K562 (cell line): ENCODE measurements around the gene PNMA8B. TPM values are rescaled to one million over a fixed set of nuclear protein-coding genes. Genes with fewer than 3 reads are reported as not detected.

Source experiments
- ATAC-seq: fragments of 200-7000 bp; cut with Tn5 transposase; 3 replicates; pipeline ENCODE4 v1.9.1; 2020; ENCODE audit warnings: moderate library complexity
- BruUV-seq: library from RNA; stranded (reverse); fragments of 400-500 nt; replicated peaks from 2 replicates; lab custom pipeline; 2021; lab: Mats Ljungman, UMichigan
- CTCF ChIA-PET: fragments of 300-600 bp; formaldehyde crosslinking; extraction: SDS; loops from one replicate; lab custom pipeline; 2021; ENCODE audit warnings: low intra/inter-chr PET ratio; lab: Yijun Ruan, JAX
- POLR2A ChIA-PET: fragments of 300-600, 350-650 bp; sonication (Branson Sonifier 250); formaldehyde crosslinking; extraction: SDS; loops from one replicate; lab custom pipeline; 2021; ENCODE audit warnings: antibody characterized with exemption, inconsistent platforms; lab: Yijun Ruan, JAX
- DNase-seq, 4 experiments: peaks; one replicate each; pipeline versions ENCODE4 v3.0.0 to v3.0.0-alpha.2; 2011 to 2018; ENCODE audit warnings: low spot score in 3 of 4, mixed read lengths in 3 of 4; ENCODE audit errors: extremely low read depth in 1 of 4
- FAIRE-seq: peaks from 2 replicates; lab custom pipeline; 2011; peaks lifted over from hg19 to GRCh38; lab: Jason Lieb, UNC
- H2AFZ ChIP-seq: 2 replicates; pipeline ENCODE4 v1.6.0; 2011; ENCODE audit warnings: low read depth, low read length, control low read depth, inconsistent platforms
- H3K27ac ChIP-seq: fragments of 200-600 bp; 3 replicates; pipeline ENCODE4 v1.8.0; 2011; ENCODE audit warnings: low read depth, mild to moderate bottlenecking, control low read depth, inconsistent platforms, low read length, moderate library complexity, mixed read lengths; ENCODE audit errors: extremely low read depth
- H3K27me3 ChIP-seq, 2 experiments: fragments of 300-600 bp in 1 of 2; 2 replicates in 1 of 2; 3 replicates in 1 of 2; pipeline versions ENCODE4 v1.6.0 to v1.8.0; 2011; ENCODE audit warnings: inconsistent platforms in 2 of 2, low read length in 2 of 2, mild to moderate bottlenecking in 1 of 2, mixed read lengths in 1 of 2, moderate library complexity in 1 of 2; ENCODE audit not compliant: control insufficient read depth in 2 of 2, insufficient read depth in 2 of 2
- H3K36me3 ChIP-seq: fragments of 300-600 bp; 3 replicates; pipeline ENCODE4 v1.8.0; 2011; ENCODE audit warnings: mild to moderate bottlenecking, low read length, inconsistent platforms; ENCODE audit not compliant: control insufficient read depth, insufficient read depth
- H3K4me1 ChIP-seq, 2 experiments: fragments of 200-600 bp in 1 of 2; replicated peaks in 1 of 2; 2 replicates in 1 of 2; 3 replicates in 1 of 2; pipeline versions ENCODE4 v1.5.1 to v1.8.0; 2011; ENCODE audit warnings: inconsistent platforms in 2 of 2, low read length in 2 of 2, mild to moderate bottlenecking in 1 of 2, mixed read lengths in 1 of 2, moderate library complexity in 1 of 2; ENCODE audit not compliant: control insufficient read depth in 2 of 2, insufficient read depth in 2 of 2
- H3K4me2 ChIP-seq: 2 replicates; pipeline ENCODE4 v1.6.1; 2011; ENCODE audit warnings: low read length, control low read depth, inconsistent platforms, mixed read lengths; ENCODE audit not compliant: insufficient read depth
- H3K4me3 ChIP-seq: fragments of 200-600 bp; sonication (generic), shearing (Covaris generic); 2 replicates; pipeline ENCODE4 v1.5.1; 2016; ENCODE audit warnings: control low read depth, inconsistent platforms
- H3K79me2 ChIP-seq: fragments of 200-600 bp; 3 replicates; pipeline ENCODE4 v1.8.0; 2011; ENCODE audit warnings: low read length, inconsistent platforms; ENCODE audit not compliant: control insufficient read depth, insufficient read depth
- H3K9ac ChIP-seq, 2 experiments: 2 replicates each; pipeline versions ENCODE4 v1.6.0 to v1.6.1; 2011; ENCODE audit warnings: low read depth in 2 of 2, low read length in 2 of 2, control low read depth in 1 of 2, inconsistent platforms in 1 of 2, mild to moderate bottlenecking in 1 of 2, mixed read lengths in 1 of 2; ENCODE audit not compliant: insufficient read depth in 1 of 2
- H3K9me1 ChIP-seq: one replicate; pipeline ENCODE4 v1.6.0; 2011; ENCODE audit warnings: inconsistent platforms, mild to moderate bottlenecking, low read length, moderate library complexity; ENCODE audit not compliant: control insufficient read depth, insufficient read depth
- H3K9me3 ChIP-seq: replicated peaks from 2 replicates; pipeline ENCODE4 v1.5.1; 2011; ENCODE audit warnings: low read depth, low read length, inconsistent platforms; ENCODE audit not compliant: control insufficient read depth, insufficient read depth
- H4K20me1 ChIP-seq: replicated peaks from 2 replicates; pipeline ENCODE4 v1.6.1; 2011; ENCODE audit warnings: low read length, inconsistent platforms, mixed read lengths; ENCODE audit not compliant: control insufficient read depth, insufficient read depth
- RAD51 ChIP-seq: fragments of 450-650 bp; IDR thresholded peaks from 2 replicates; pipeline ENCODE4 v1.7.1; 2016; ENCODE audit warnings: low read depth, mild to moderate bottlenecking, borderline replicate concordance
- TFE3 ChIP-seq: fragments of 450-650 bp; formaldehyde crosslinking; IDR thresholded peaks from 2 replicates; pipeline ENCODE4 v1.4.0; 2020; ENCODE audit warnings: mild to moderate bottlenecking, mixed read lengths
- USF2 ChIP-seq: sonication (generic); formaldehyde crosslinking; IDR thresholded peaks from 2 replicates; pipeline ENCODE4 v1.5.0; 2020; ENCODE audit warnings: missing genetic modification reagents
- ZNF24 ChIP-seq: fragments of 450-650 bp; IDR thresholded peaks from 2 replicates; pipeline ENCODE4 v1.6.1; 2016
- WGBS: fragments of 100-300 bp; shearing (Covaris generic); methylation state at CpG from one replicate; pipeline ENCODE4 v1.1.6; 2016; ENCODE audit warnings: low coverage, mixed read lengths; ENCODE audit not compliant: insufficient coverage; ENCODE audit errors: missing lambda C conversion rate; 5-methylcytosine and 5-hydroxymethylcytosine counted together
- in situ Hi-C: fragments of 300-500 bp; cut with MboI; formaldehyde crosslinking; loops from 4 replicates; pipeline ENCODE4 v1.15.0; 2018; ENCODE audit warnings: inconsistent platforms, mixed read lengths
- intact Hi-C: fragments of 100-400 bp; cut with micrococcal nuclease; formaldehyde crosslinking; loops from 2 replicates; pipeline ENCODE4 v1.14.2; 2022
- polyA plus RNA-seq, 8 experiments: library from polyadenylated mRNA; depleted of rRNA in 4 of 8; stranded (reverse) in 5 of 8; unstranded in 3 of 8; fragments of >200 nt; fragmentation: Nextera tagmentation in 2 of 8; fragmentation: Illumina TruSeq in 1 of 8; extraction: Ambion mirVana in 2 of 8; extraction: Trizol in 1 of 8; gene quantifications; 2 replicates each; pipeline versions ENCODE4 v1.2.1 to v1.2.3, GENCODE V29; 2011 to 2014; ENCODE audit warnings: inconsistent platforms in 1 of 8, missing spikeins in 1 of 8
- total RNA-seq, 7 experiments: library from RNA; depleted of rRNA in 6 of 7; stranded (reverse); fragments of >200 nt in 6 of 7; fragmentation: Illumina TruSeq in 2 of 7; extraction: Trizol in 2 of 7; gene quantifications; 2 replicates each; pipeline versions ENCODE4 v1.2.1 to v1.2.3, GENCODE V29; 2011 to 2021; ENCODE audit warnings: low replicate concordance in 1 of 7

Gene PNMA8B
- total and polyA plus RNA-seq, 9 of the 15 experiments (the other 6 are each of a cell fraction or from before 2014, with no cell fraction given) = not detected

- DNase-seq (no peak), ATAC-seq (no peak), FAIRE-seq (no peak)
- CTCF ChIA-PET = interaction anchor here (0.6 to 1.8 kb wide), 3 partner anchors 71 to 86 kb away, joined by 3 to 6 read pairs (median 3); no protein-coding TSS in a partner anchor
- 13% methylated on average over 16 of the region's 16 CpGs for WGBS
- Histone ChIP-seq H2AFZ (no peak overlapping the region), H3K27ac (no peak overlapping the region), H3K36me3 (no peaks in the 10 kb centered on the region), H3K9me1 (no peaks in the 10 kb centered on the region), H3K27me3 (peaks cover 16 to 49% of the 10 kb centered on the region in 2 experiments; a peak in 4 of 5 replicates), H3K4me3 (no peak overlapping the region), H3K79me2 (no peaks in the 10 kb centered on the region), H4K20me1 (no peaks in the 10 kb centered on the region), H3K4me1 (no peaks in the 10 kb centered on the region; a peak in 1 of 5 replicates), H3K4me2 (no peak overlapping the region), H3K9ac (no peak overlapping the region), H3K9me3 (no peaks in the 10 kb centered on the region)
- TF ChIP-seq USF2 (CRISPR knock-in tag) (peak; percentile 69), ZNF24 (no peak), TFE3 (CRISPR knock-in tag) (peak; percentile 68), RAD51 (peak; percentile 75)
- BruUV-seq = no TSS peak
- intact Hi-C loops (no loop called here), in situ Hi-C loops (no loop called here)
- POLR2A ChIA-PET = no interaction called here
Observed at GRCh38 chr19:46481223-46481848, 14.3 kb downstream of the PNMA8B start.
